IMR-90 (cell line): Measurements from ENCODE around the gene FRAS1. TPM values are rescaled to one million over a fixed set of nuclear protein-coding genes. Genes with fewer than 3 reads are reported as not detected.

Experiments used
- ATAC-seq: fragments of 200-7000 bp; cut with Tn5 transposase; 2 replicates; pipeline ENCODE4 v1.9.1; 2020; ENCODE audit warnings: low read depth, mild to moderate bottlenecking, moderate library complexity
- BruUV-seq: library from RNA; stranded (reverse); fragments of 400-500 nt; replicated peaks from 2 replicates; lab custom pipeline; 2021; lab: Mats Ljungman, UMichigan
- CTCF ChIA-PET: fragments of 300-600 bp; formaldehyde crosslinking; extraction: SDS; loops from one replicate; lab custom pipeline; 2021; ENCODE audit warnings: antibody characterized with exemption; lab: Yijun Ruan, JAX
- POLR2A ChIA-PET: fragments of 300-600 bp; sonication (Branson Sonifier 250); formaldehyde crosslinking; loops from one replicate; lab custom pipeline; 2022; ENCODE audit warnings: antibody characterized with exemption; ENCODE audit not compliant: unreplicated experiment; lab: Charles Lee
- DNase-seq: peaks from one replicate; pipeline ENCODE4 v3.0.0; 2013
- H2AFZ ChIP-seq: replicated peaks from 2 replicates; pipeline ENCODE3; 2013; ENCODE audit warnings: low read length, mild to moderate bottlenecking; ENCODE audit not compliant: poor library complexity
- H2AK5ac ChIP-seq: 2 replicates; pipeline ENCODE4 v1.6.1; 2013; ENCODE audit warnings: low read depth, low read length, inconsistent platforms
- H2AK9ac ChIP-seq: replicated peaks from 2 replicates; pipeline ENCODE3; 2013; ENCODE audit warnings: mild to moderate bottlenecking, low read depth, low read length, moderate library complexity; ENCODE audit not compliant: poor library complexity
- H2BK120ac ChIP-seq: 2 replicates; pipeline ENCODE4 v1.6.1; 2013; ENCODE audit warnings: low read depth, low read length, inconsistent platforms
- H2BK15ac ChIP-seq: 3 replicates; pipeline ENCODE4 v1.6.1; 2013; ENCODE audit warnings: low read depth, low read length, inconsistent platforms
- H2BK20ac ChIP-seq: 2 replicates; pipeline ENCODE4 v1.6.1; 2013; ENCODE audit warnings: low read depth, mild to moderate bottlenecking, inconsistent platforms, low read length, moderate library complexity
- H2BK5ac ChIP-seq: 2 replicates; pipeline ENCODE4 v1.6.1; 2013; ENCODE audit warnings: mild to moderate bottlenecking, low read depth, low read length, inconsistent platforms; ENCODE audit not compliant: poor library complexity, severe bottlenecking
- H3K14ac ChIP-seq: replicated peaks from 2 replicates; pipeline ENCODE4 v1.6.1; 2013; ENCODE audit warnings: low read depth, low read length, inconsistent platforms
- H3K18ac ChIP-seq: 2 replicates; pipeline ENCODE4 v1.6.1; 2013; ENCODE audit warnings: low read depth, low read length, control low read depth
- H3K23ac ChIP-seq: 2 replicates; pipeline ENCODE4 v1.6.1; 2013; ENCODE audit warnings: low read depth, low read length, inconsistent platforms
- H3K27ac ChIP-seq: 2 replicates; pipeline ENCODE4 v1.5.1; 2013; ENCODE audit warnings: mild to moderate bottlenecking, control low read depth, low read length; ENCODE audit not compliant: insufficient read depth
- H3K27me3 ChIP-seq: 2 replicates; pipeline ENCODE4 v1.6.1; 2013; ENCODE audit warnings: low read length; ENCODE audit not compliant: control insufficient read depth, insufficient read depth
- H3K36me3 ChIP-seq: 2 replicates; pipeline ENCODE4 v1.6.1; 2013; ENCODE audit warnings: low read length, mixed read lengths; ENCODE audit not compliant: control insufficient read depth, insufficient read depth
- H3K4ac ChIP-seq: 2 replicates; pipeline ENCODE4 v1.6.1; 2013; ENCODE audit warnings: low read depth, low read length, inconsistent platforms
- H3K4me1 ChIP-seq: 2 replicates; pipeline ENCODE4 v1.6.1; 2013; ENCODE audit warnings: low read length, mixed read lengths; ENCODE audit not compliant: control insufficient read depth, insufficient read depth
- H3K4me2 ChIP-seq: 2 replicates; pipeline ENCODE4 v1.6.1; 2013; ENCODE audit warnings: low read depth, mild to moderate bottlenecking, control low read depth, low read length, moderate library complexity
- H3K4me3 ChIP-seq: 2 replicates; pipeline ENCODE4 v1.5.1; 2013; ENCODE audit warnings: low read depth, mild to moderate bottlenecking, control low read depth, low read length, moderate library complexity; ENCODE audit not compliant: insufficient read depth
- H3K56ac ChIP-seq: 2 replicates; pipeline ENCODE4 v1.6.1; 2013; ENCODE audit warnings: low read length, inconsistent platforms; ENCODE audit not compliant: insufficient read depth; ENCODE audit errors: extremely low read depth
- H3K79me1 ChIP-seq, 2 experiments: 2 replicates each; pipeline ENCODE4 v1.6.1; 2013; ENCODE audit warnings: low read length in 2 of 2, inconsistent platforms in 1 of 2, low read depth in 1 of 2
- H3K9ac ChIP-seq: 2 replicates; pipeline ENCODE4 v1.6.1; 2013; ENCODE audit warnings: low read depth, low read length, control low read depth
- H3K9me1 ChIP-seq: 2 replicates; pipeline ENCODE4 v1.6.1; 2013; ENCODE audit warnings: low read length, inconsistent platforms; ENCODE audit not compliant: insufficient read depth
- H3K9me3 ChIP-seq: 2 replicates; pipeline ENCODE4 v1.6.1; 2013; ENCODE audit warnings: low read length; ENCODE audit not compliant: control insufficient read depth, insufficient read depth
- H4K20me1 ChIP-seq: 2 replicates; pipeline ENCODE4 v1.6.1; 2013; ENCODE audit warnings: low read length, inconsistent platforms; ENCODE audit not compliant: insufficient read depth
- H4K5ac ChIP-seq: 2 replicates; pipeline ENCODE4 v1.6.1; 2013; ENCODE audit warnings: mild to moderate bottlenecking, low read depth, low read length, control low read depth
- H4K8ac ChIP-seq, 2 experiments: 2 replicates each; pipeline ENCODE4 v1.6.1; 2013; ENCODE audit warnings: low read depth in 2 of 2, low read length in 2 of 2, control low read depth in 1 of 2, inconsistent platforms in 1 of 2
- H4K91ac ChIP-seq: 2 replicates; pipeline ENCODE4 v1.6.1; 2013; ENCODE audit warnings: low read depth, low read length, inconsistent platforms; ENCODE audit not compliant: insufficient read depth
- BHLHE40 ChIP-seq: fragments of 150-350 bp; IDR thresholded peaks from 2 replicates; pipeline ENCODE4 v1.6.1; 2016; ENCODE audit warnings: mild to moderate bottlenecking, low read depth, low read length
- CEBPB ChIP-seq: IDR thresholded peaks from 2 replicates; pipeline ENCODE4 v1.6.1; 2012; ENCODE audit warnings: low read depth, low read length, improper control_type of control experiment
- CHD1 ChIP-seq: IDR thresholded peaks from 2 replicates; pipeline ENCODE4 v1.6.1; 2012; ENCODE audit warnings: low read depth, low read length, improper control_type of control experiment
- FOS ChIP-seq: fragments of 150-350 bp; IDR thresholded peaks from 2 replicates; pipeline ENCODE4 v1.6.1; 2016; ENCODE audit warnings: low read depth, low read length
- MAFK ChIP-seq: IDR thresholded peaks from 2 replicates; pipeline ENCODE4 v1.6.1; 2012; ENCODE audit warnings: low read depth, low read length, improper control_type of control experiment
- MAZ ChIP-seq: IDR thresholded peaks from 2 replicates; pipeline ENCODE4 v1.6.1; 2012; ENCODE audit warnings: low read depth, mild to moderate bottlenecking, low read length, improper control_type of control experiment, moderate library complexity, borderline replicate concordance
- MXI1 ChIP-seq: IDR thresholded peaks from 2 replicates; pipeline ENCODE4 v1.6.1; 2012; ENCODE audit warnings: low read depth, mild to moderate bottlenecking, low read length, moderate library complexity, borderline replicate concordance
- NFE2L2 ChIP-seq: fragments of 150-350 bp; IDR thresholded peaks from 2 replicates; pipeline ENCODE4 v1.6.1; 2016; ENCODE audit warnings: low read depth, mild to moderate bottlenecking, low read length
- POLR2A ChIP-seq: IDR thresholded peaks from 2 replicates; pipeline ENCODE4 v1.6.1; 2012; ENCODE audit warnings: mild to moderate bottlenecking, low read depth, low read length
- RAD21 ChIP-seq: IDR thresholded peaks from 2 replicates; pipeline ENCODE4 v1.6.1; 2012; ENCODE audit warnings: low read length, improper control_type of control experiment
- RCOR1 ChIP-seq: IDR thresholded peaks from 2 replicates; pipeline ENCODE4 v1.6.1; 2012; ENCODE audit warnings: mild to moderate bottlenecking, low read length, improper control_type of control experiment; ENCODE audit not compliant: insufficient replicate concordance
- RFX5 ChIP-seq: IDR thresholded peaks from 2 replicates; pipeline ENCODE4 v1.8.0; 2012; ENCODE audit warnings: low read depth, mild to moderate bottlenecking, low read length, moderate library complexity
- SMC3 ChIP-seq: fragments of 150-350 bp; IDR thresholded peaks from 2 replicates; pipeline ENCODE4 v1.6.1; 2016; ENCODE audit warnings: low read depth, mild to moderate bottlenecking, antibody characterized with exemption, low read length, moderate library complexity
- WGBS, 2 experiments: methylation state at CpG; one replicate each; pipeline versions ENCODE4 v1.1.5 to v1.1.7; 2013; ENCODE audit warnings: missing lambda C conversion rate in 2 of 2; ENCODE audit not compliant: insufficient read length in 1 of 2; ENCODE audit errors: extremely low coverage in 2 of 2; 5-methylcytosine and 5-hydroxymethylcytosine counted together
- dilution Hi-C: fragments of 300-500 bp; cut with HindIII; formaldehyde crosslinking; loops from one replicate; pipeline ENCODE4 v1.14.3; 2018; ENCODE audit warnings: low sequenced_read_pairs; ENCODE audit not compliant: unreplicated experiment
- in situ Hi-C: fragments of 300-500 bp; cut with MboI; formaldehyde crosslinking; loops from 3 replicates; pipeline ENCODE4 v1.14.3; 2019; ENCODE audit warnings: low sequenced_read_pairs, inconsistent platforms, mixed read lengths
- intact Hi-C: fragments of 100-400 bp; cut with micrococcal nuclease; formaldehyde crosslinking; loops from 2 replicates; pipeline ENCODE4 v1.10.0; 2022
- polyA plus RNA-seq, 3 experiments: library from polyadenylated mRNA; depleted of rRNA; stranded (reverse); fragments of >200 nt; gene quantifications; 2 replicates each; pipeline ENCODE4 v1.2.3, GENCODE V29; 2012; ENCODE audit warnings: low replicate concordance in 1 of 3
- total RNA-seq: library from RNA; depleted of rRNA; stranded (reverse); fragments of >200 nt; gene quantifications from 2 replicates; pipeline ENCODE4 v1.2.3, GENCODE V29; 2012
- TF ChIP-seq, protein P1 (sequence below): fragments of 150-350 bp; IDR thresholded peaks from 2 replicates; pipeline ENCODE4 v1.6.1; 2016; ENCODE audit warnings: low read depth, mild to moderate bottlenecking, low read length, moderate library complexity, borderline replicate concordance
- TF ChIP-seq, protein P2 (sequence below): conservative IDR thresholded peaks from 2 replicates; pipeline ENCODE4 v1.5.1; 2012; ENCODE audit warnings: mild to moderate bottlenecking, low read depth, low read length, improper control_type of control experiment
- TF ChIP-seq, protein P3 (sequence below): fragments of 150-350 bp; IDR thresholded peaks from 2 replicates; pipeline ENCODE4 v1.6.1; 2017; ENCODE audit warnings: mild to moderate bottlenecking, antibody characterized with exemption, low read length, low read depth

Gene FRAS1
- total and polyA plus RNA-seq, 2 of the 4 experiments (the other 2 are of a cell fraction): under 0.01 to 0.03 TPM

DNA sequence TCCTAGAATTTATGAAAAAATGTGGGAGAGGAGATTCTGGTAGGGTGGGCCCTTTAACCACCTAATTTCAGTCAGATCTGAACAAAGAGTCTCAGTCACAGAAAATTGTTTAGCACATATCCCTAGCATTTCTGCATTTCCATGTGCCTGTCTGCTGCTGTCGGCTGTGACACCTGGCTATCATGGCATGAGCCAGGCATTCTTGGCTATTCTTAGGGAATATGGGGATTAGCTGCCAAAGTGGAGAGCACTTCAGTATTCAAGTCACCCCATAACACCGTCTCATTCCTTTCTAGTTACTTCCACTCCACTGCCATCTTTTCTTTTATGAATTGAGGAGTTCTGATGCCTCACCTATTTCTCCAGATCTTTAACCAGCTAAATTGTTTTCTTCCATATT lies 211.5 kb downstream of the FRAS1 start:
- intact Hi-C loops (no loop called here), dilution Hi-C loops (no loop called here), in situ Hi-C loops (no loop called here)
- Histone ChIP-seq H3K36me3 (no peaks in the 10 kb centered on the region), H4K5ac (no peak overlapping the region), H2AFZ (no peak overlapping the region), H2BK15ac (no peak overlapping the region), H3K56ac (no peak overlapping the region), H3K9me1 (no peaks in the 10 kb centered on the region), H2BK5ac (no peak overlapping the region), H3K23ac (no peak overlapping the region), H3K4me2 (no peak overlapping the region), H3K27ac (no peak overlapping the region), H2BK120ac (no peak overlapping the region), H3K9ac (no peak overlapping the region), H4K20me1 (no peaks in the 10 kb centered on the region), H3K14ac (no peak overlapping the region), H4K91ac (no peak overlapping the region), H3K27me3 (no peaks in the 10 kb centered on the region; the same call in 1 of the 2 replicates), H2AK9ac (no peak overlapping the region), H3K4ac (no peak overlapping the region), H3K9me3 (no peaks in the 10 kb centered on the region), H3K4me1 (no peaks in the 10 kb centered on the region), H3K79me1 (no peaks in the 10 kb centered on the region), H4K8ac (no peak overlapping the region), H3K18ac (no peak overlapping the region), H2BK20ac (no peak overlapping the region), H2AK5ac (no peak overlapping the region), H3K4me3 (no peak overlapping the region)
- no CpG with 5 or more reads among the region's 2 CpGs for WGBS, 2 experiments
- no peak for TF ChIP-seq NFE2L2
- TF ChIP-seq, protein P1, sequence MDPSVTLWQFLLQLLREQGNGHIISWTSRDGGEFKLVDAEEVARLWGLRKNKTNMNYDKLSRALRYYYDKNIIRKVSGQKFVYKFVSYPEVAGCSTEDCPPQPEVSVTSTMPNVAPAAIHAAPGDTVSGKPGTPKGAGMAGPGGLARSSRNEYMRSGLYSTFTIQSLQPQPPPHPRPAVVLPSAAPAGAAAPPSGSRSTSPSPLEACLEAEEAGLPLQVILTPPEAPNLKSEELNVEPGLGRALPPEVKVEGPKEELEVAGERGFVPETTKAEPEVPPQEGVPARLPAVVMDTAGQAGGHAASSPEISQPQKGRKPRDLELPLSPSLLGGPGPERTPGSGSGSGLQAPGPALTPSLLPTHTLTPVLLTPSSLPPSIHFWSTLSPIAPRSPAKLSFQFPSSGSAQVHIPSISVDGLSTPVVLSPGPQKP: no peak
- no peak for TF ChIP-seq MAZ
- TF ChIP-seq, protein P2, sequence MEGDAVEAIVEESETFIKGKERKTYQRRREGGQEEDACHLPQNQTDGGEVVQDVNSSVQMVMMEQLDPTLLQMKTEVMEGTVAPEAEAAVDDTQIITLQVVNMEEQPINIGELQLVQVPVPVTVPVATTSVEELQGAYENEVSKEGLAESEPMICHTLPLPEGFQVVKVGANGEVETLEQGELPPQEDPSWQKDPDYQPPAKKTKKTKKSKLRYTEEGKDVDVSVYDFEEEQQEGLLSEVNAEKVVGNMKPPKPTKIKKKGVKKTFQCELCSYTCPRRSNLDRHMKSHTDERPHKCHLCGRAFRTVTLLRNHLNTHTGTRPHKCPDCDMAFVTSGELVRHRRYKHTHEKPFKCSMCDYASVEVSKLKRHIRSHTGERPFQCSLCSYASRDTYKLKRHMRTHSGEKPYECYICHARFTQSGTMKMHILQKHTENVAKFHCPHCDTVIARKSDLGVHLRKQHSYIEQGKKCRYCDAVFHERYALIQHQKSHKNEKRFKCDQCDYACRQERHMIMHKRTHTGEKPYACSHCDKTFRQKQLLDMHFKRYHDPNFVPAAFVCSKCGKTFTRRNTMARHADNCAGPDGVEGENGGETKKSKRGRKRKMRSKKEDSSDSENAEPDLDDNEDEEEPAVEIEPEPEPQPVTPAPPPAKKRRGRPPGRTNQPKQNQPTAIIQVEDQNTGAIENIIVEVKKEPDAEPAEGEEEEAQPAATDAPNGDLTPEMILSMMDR: no peak
- no peak for TF ChIP-seq FOS
- TF ChIP-seq SMC3: no peak
- TF ChIP-seq RAD21: no peak
- TF ChIP-seq MXI1: no peak
- TF ChIP-seq, protein P3, sequence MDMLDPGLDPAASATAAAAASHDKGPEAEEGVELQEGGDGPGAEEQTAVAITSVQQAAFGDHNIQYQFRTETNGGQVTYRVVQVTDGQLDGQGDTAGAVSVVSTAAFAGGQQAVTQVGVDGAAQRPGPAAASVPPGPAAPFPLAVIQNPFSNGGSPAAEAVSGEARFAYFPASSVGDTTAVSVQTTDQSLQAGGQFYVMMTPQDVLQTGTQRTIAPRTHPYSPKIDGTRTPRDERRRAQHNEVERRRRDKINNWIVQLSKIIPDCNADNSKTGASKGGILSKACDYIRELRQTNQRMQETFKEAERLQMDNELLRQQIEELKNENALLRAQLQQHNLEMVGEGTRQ: no peak
- TF ChIP-seq CEBPB: no peak
- TF ChIP-seq POLR2A: no peak
- no peak for TF ChIP-seq RCOR1
- no peak for TF ChIP-seq CHD1
- no peak for TF ChIP-seq BHLHE40
- TF ChIP-seq MAFK: no peak
- no peak for TF ChIP-seq RFX5
- ATAC-seq (no peak), DNase-seq (no peak)
- ChIA-PET POLR2A (no interaction called here), CTCF (no interaction called here)
- BruUV-seq: no TSS peak
